ENCODE results near the gene XPR1. TPM values are rescaled to one million over a fixed set of nuclear protein-coding genes. Genes with fewer than 3 reads are reported as not detected.

The XPR1 gene
- total RNA-seq, 1 donor from 2014 or later: 12.0 TPM

DNA sequence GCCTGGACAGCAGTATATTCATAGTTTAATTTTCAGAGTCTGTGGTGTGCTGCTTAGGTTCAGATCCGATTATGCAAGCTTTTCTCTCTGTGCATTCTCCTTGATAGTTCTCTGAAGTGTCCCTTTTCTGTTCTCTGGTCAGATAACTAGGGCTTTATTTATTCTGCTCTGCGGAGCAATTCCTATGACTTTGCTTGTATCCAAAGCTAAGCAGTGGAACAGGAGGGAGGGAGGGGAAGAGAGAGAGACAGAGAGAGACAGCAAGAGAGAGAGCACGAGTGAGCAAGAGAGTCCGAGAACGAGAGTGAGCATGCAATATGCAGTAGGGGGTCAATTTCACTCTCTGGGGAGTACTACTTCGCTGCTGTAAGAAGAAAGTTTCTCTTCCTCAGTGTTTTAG lies 113.3 kb downstream of the XPR1 start:
- Histone ChIP-seq H3K27ac (no peak overlapping the region), H3K4me3 (no peak overlapping the region), H3K36me3 (no peaks in the 10 kb centered on the region), H3K27me3 (no peaks in the 10 kb centered on the region), H3K4me1 (no peaks in the 10 kb centered on the region), H3K9me3 (peaks cover 14% of the 10 kb centered on the region)
- TF ChIP-seq, protein P1, sequence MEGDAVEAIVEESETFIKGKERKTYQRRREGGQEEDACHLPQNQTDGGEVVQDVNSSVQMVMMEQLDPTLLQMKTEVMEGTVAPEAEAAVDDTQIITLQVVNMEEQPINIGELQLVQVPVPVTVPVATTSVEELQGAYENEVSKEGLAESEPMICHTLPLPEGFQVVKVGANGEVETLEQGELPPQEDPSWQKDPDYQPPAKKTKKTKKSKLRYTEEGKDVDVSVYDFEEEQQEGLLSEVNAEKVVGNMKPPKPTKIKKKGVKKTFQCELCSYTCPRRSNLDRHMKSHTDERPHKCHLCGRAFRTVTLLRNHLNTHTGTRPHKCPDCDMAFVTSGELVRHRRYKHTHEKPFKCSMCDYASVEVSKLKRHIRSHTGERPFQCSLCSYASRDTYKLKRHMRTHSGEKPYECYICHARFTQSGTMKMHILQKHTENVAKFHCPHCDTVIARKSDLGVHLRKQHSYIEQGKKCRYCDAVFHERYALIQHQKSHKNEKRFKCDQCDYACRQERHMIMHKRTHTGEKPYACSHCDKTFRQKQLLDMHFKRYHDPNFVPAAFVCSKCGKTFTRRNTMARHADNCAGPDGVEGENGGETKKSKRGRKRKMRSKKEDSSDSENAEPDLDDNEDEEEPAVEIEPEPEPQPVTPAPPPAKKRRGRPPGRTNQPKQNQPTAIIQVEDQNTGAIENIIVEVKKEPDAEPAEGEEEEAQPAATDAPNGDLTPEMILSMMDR (IDR thresholded peaks at IDR 0.05): no peak
- TF ChIP-seq POLR2A (IDR thresholded peaks at IDR 0.05) (no peak), POLR2AphosphoS5 (IDR thresholded peaks at IDR 0.05; ENCODE audit: insufficient read depth in 1 of 2, low read depth in 1 of 2) (no peak)
- DNase-seq (ENCODE audit: extremely low spot score in 2 of 2): no peak
- intact Hi-C loops (cut with DNase I): no loop called here

DNA sequence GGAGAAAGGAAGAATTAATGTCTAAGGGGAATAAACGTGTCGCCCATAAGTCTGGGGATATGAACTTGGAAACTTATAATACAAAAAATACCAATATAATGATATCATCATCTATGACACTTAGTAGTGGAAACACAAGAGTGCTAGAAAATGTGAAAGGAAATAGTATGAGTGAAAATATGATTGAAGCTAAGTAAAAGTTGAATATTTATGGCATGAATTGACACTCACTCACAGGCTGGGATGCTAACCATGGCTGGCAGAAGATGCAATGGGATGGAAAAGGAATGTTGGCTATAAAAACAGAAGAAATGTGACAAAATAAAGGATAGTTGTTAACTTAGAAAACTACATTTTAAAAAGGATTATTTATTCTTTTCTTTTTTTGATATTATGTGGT lies 120.1 kb downstream of the XPR1 start:
- intact Hi-C loops (cut with DNase I): no loop called here
- H3K9me3 ChIP-seq: no peaks in the 10 kb centered on the region
- H3K4me3 ChIP-seq: no peak overlapping the region
- TF ChIP-seq POLR2AphosphoS5 (IDR thresholded peaks at IDR 0.05; ENCODE audit: insufficient read depth in 1 of 2, low read depth in 1 of 2): no peak
- TF ChIP-seq POLR2A (IDR thresholded peaks at IDR 0.05): no peak
- TF ChIP-seq, protein P1 (IDR thresholded peaks at IDR 0.05): no peak
- DNase-seq (ENCODE audit: extremely low spot score in 2 of 2): no peak
- H3K36me3 ChIP-seq: no peaks in the 10 kb centered on the region
- H3K4me1 ChIP-seq: no peaks in the 10 kb centered on the region
- no peak overlapping the region for H3K27ac ChIP-seq
- no peaks in the 10 kb centered on the region for H3K27me3 ChIP-seq

DNA sequence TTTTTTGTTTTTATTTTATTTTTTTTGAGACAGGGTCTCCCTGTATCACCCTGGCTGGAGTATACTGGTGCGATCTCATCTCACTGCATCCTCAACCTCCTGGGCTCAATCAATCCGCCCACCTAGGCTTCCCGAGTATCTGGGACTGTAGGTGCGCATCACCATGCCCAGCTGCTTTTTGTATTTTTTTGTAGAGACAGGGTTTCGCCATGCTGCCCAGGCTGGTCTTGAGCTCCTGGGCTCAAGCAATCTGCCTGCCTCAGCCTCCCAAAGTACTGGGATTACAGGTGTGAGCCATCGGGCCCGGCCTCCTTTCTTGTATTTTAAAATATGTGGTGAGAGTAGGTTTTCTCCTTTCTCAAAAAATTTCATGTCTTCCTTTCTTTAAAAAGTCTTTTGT lies 122.6 kb downstream of the XPR1 start:
- DNase-seq (ENCODE audit: extremely low spot score in 2 of 2): no peak

DNA sequence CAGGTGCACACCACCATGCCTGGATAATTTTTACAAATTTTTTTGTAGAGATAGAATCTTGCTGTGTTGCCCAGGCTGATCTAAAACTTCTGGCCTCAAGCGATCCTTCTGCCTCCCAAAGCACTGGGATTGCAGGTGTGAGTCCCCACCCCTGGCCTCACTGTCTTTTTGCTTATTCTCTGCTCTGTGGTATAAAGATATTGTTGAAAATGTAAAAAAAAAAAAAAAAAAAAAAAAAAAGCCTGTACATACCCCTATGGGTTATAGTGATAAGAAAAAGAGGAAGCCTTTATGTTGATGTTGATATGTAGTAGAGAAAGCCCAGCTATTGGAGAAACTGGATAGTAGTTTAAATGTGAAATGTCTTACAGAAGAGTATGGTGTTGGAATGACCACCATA lies 125.8 kb downstream of the XPR1 start:
- Histone ChIP-seq H3K27me3 (no peaks in the 10 kb centered on the region), H3K27ac (no peak overlapping the region), H3K9me3 (no peaks in the 10 kb centered on the region), H3K4me3 (no peak overlapping the region), H3K4me1 (no peaks in the 10 kb centered on the region), H3K36me3 (no peaks in the 10 kb centered on the region)
- no peak for TF ChIP-seq POLR2A (IDR thresholded peaks at IDR 0.05)
- TF ChIP-seq, protein P1 (IDR thresholded peaks at IDR 0.05): no peak
- no peak for TF ChIP-seq POLR2AphosphoS5 (IDR thresholded peaks at IDR 0.05; ENCODE audit: insufficient read depth in 1 of 2, low read depth in 1 of 2)
- DNase-seq (ENCODE audit: extremely low spot score in 2 of 2): no peak
- intact Hi-C loops (cut with DNase I): no loop called here

More for the DNA sequence above, 122.6 kb downstream of the XPR1 start:
- Histone ChIP-seq H3K9me3 (no peaks in the 10 kb centered on the region), H3K4me3 (no peak overlapping the region), H3K36me3 (no peaks in the 10 kb centered on the region), H3K27me3 (no peaks in the 10 kb centered on the region), H3K27ac (no peak overlapping the region), H3K4me1 (no peaks in the 10 kb centered on the region)
- TF ChIP-seq POLR2AphosphoS5 (IDR thresholded peaks at IDR 0.05; ENCODE audit: insufficient read depth in 1 of 2, low read depth in 1 of 2) (no peak), POLR2A (IDR thresholded peaks at IDR 0.05) (no peak)
- TF ChIP-seq, protein P1 (IDR thresholded peaks at IDR 0.05): no peak
- intact Hi-C loops (cut with DNase I): no loop called here

DNA sequence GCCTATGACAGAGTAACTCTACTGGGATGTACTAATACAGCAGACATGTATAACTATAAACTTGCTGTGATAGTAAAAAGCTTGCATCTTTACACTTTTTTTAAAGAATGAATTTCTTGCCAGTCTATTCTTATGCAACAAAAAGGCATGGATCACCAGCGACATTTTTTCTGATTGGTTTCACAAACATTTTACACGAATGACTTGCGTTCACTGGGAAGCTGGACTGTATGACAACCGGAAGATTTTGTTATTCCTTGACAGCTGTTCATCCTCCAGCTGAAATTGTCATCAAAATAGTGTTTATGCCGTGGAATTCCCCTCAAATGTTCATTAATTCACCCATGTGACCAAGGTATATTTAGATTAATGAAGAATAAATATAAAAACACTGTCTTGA lies 131.0 kb downstream of the XPR1 start:
- no peak for DNase-seq (ENCODE audit: extremely low spot score in 2 of 2)
- no peak for TF ChIP-seq POLR2A (IDR thresholded peaks at IDR 0.05)
- TF ChIP-seq, protein P1 (IDR thresholded peaks at IDR 0.05): no peak
- no peak for TF ChIP-seq POLR2AphosphoS5 (IDR thresholded peaks at IDR 0.05; ENCODE audit: insufficient read depth in 1 of 2, low read depth in 1 of 2)
- H3K36me3 ChIP-seq: no peaks in the 10 kb centered on the region

More for the DNA sequence above, 131.0 kb downstream of the XPR1 start:
- no peak overlapping the region for H3K27ac ChIP-seq
- H3K27me3 ChIP-seq: no peaks in the 10 kb centered on the region
- H3K4me1 ChIP-seq: peaks cover 4% of the 10 kb centered on the region
- no peaks in the 10 kb centered on the region for H3K9me3 ChIP-seq
- no peak overlapping the region for H3K4me3 ChIP-seq
- intact Hi-C loops (cut with DNase I): no loop called here
